ENCODE measurements around the gene AQP1.

The AQP1 gene

GRCh38 chr7:30870821-30871518 is 40.7 kb upstream of the AQP1 start:
- no peak for TF ChIP-seq EGR1 (IDR thresholded peaks at IDR 0.05)
- TF ChIP-seq TAF1 (IDR thresholded peaks at IDR 0.05; ENCODE audit: low read depth) = no peak
- TF ChIP-seq RAD21 (IDR thresholded peaks at IDR 0.05; ENCODE audit: low read depth) = no peak
- TF ChIP-seq ZBTB7A (IDR thresholded peaks at IDR 0.05; ENCODE audit: low read depth) = no peak
- no peak for TF ChIP-seq USF1 (IDR thresholded peaks at IDR 0.05)
- no peak for TF ChIP-seq REST (IDR thresholded peaks at IDR 0.05; ENCODE audit: low read depth)
- no peak for TF ChIP-seq MAX (IDR thresholded peaks at IDR 0.05)
- no peak for TF ChIP-seq TCF12 (IDR thresholded peaks at IDR 0.05; ENCODE audit: low read depth)
- TF ChIP-seq TEAD4 (IDR thresholded peaks at IDR 0.05) = no peak
- TF ChIP-seq FOXM1 (IDR thresholded peaks at IDR 0.05; ENCODE audit: borderline replicate concordance, low read depth) = no peak
- TF ChIP-seq EP300 (IDR thresholded peaks at IDR 0.05; ENCODE audit: borderline replicate concordance) = no peak
- TF ChIP-seq CEBPB (IDR thresholded peaks at IDR 0.05) = no peak
- TF ChIP-seq YY1 (IDR thresholded peaks at IDR 0.05; ENCODE audit: low read depth) = no peak
- TF ChIP-seq NFIC (IDR thresholded peaks at IDR 0.05) = no peak

GRCh38 chr7:30871655-30872054 is 40.0 kb upstream of the AQP1 start:
- TF ChIP-seq CREB1 (IDR thresholded peaks at IDR 0.05; ENCODE audit: low read depth) (no peak), CEBPB (IDR thresholded peaks at IDR 0.05) (no peak), NFIC (IDR thresholded peaks at IDR 0.05) (no peak), FOXM1 (IDR thresholded peaks at IDR 0.05; ENCODE audit: borderline replicate concordance, low read depth) (no peak), RAD21 (IDR thresholded peaks at IDR 0.05; ENCODE audit: low read depth) (no peak)

- TF ChIP-seq EGR1 (IDR thresholded peaks at IDR 0.05) = no peak
- no peak for TF ChIP-seq TEAD4 (IDR thresholded peaks at IDR 0.05)
- TF ChIP-seq CEBPB (IDR thresholded peaks at IDR 0.05) = no peak
- TF ChIP-seq USF1 (IDR thresholded peaks at IDR 0.05) = no peak
- TF ChIP-seq FOXM1 (IDR thresholded peaks at IDR 0.05; ENCODE audit: borderline replicate concordance, low read depth) = no peak
- no peak for TF ChIP-seq YY1 (IDR thresholded peaks at IDR 0.05; ENCODE audit: low read depth)
- TF ChIP-seq ZBTB7A (IDR thresholded peaks at IDR 0.05; ENCODE audit: low read depth) = no peak
- no peak for TF ChIP-seq RAD21 (IDR thresholded peaks at IDR 0.05; ENCODE audit: low read depth)
Measured at GRCh38 chr7:30873207-30873606, 38.4 kb upstream of the AQP1 start.

GRCh38 chr7:30873656-30874055 is 38.0 kb upstream of the AQP1 start:
- no peak for TF ChIP-seq EP300 (IDR thresholded peaks at IDR 0.05; ENCODE audit: borderline replicate concordance)
- no peak for TF ChIP-seq TCF12 (IDR thresholded peaks at IDR 0.05; ENCODE audit: low read depth)
- no peak for TF ChIP-seq CEBPB (IDR thresholded peaks at IDR 0.05)
- no peak for TF ChIP-seq TAF1 (IDR thresholded peaks at IDR 0.05; ENCODE audit: low read depth)
- TF ChIP-seq RAD21 (IDR thresholded peaks at IDR 0.05; ENCODE audit: low read depth) = no peak
- no peak for TF ChIP-seq REST (IDR thresholded peaks at IDR 0.05; ENCODE audit: low read depth)

- TF ChIP-seq TAF1 (IDR thresholded peaks at IDR 0.05; ENCODE audit: low read depth) (no peak), EP300 (IDR thresholded peaks at IDR 0.05; ENCODE audit: borderline replicate concordance) (no peak), NFIC (IDR thresholded peaks at IDR 0.05) (no peak), USF1 (IDR thresholded peaks at IDR 0.05) (no peak), FOXM1 (IDR thresholded peaks at IDR 0.05; ENCODE audit: borderline replicate concordance, low read depth) (no peak), YY1 (IDR thresholded peaks at IDR 0.05; ENCODE audit: low read depth) (no peak), TCF12 (IDR thresholded peaks at IDR 0.05; ENCODE audit: low read depth) (no peak), ZBTB7A (IDR thresholded peaks at IDR 0.05; ENCODE audit: low read depth) (no peak), CREB1 (IDR thresholded peaks at IDR 0.05; ENCODE audit: low read depth) (no peak)
Measured at GRCh38 chr7:30874656-30875302, 36.9 kb upstream of the AQP1 start.
